ENCODE measurements around the gene DRC3.

DNA sequence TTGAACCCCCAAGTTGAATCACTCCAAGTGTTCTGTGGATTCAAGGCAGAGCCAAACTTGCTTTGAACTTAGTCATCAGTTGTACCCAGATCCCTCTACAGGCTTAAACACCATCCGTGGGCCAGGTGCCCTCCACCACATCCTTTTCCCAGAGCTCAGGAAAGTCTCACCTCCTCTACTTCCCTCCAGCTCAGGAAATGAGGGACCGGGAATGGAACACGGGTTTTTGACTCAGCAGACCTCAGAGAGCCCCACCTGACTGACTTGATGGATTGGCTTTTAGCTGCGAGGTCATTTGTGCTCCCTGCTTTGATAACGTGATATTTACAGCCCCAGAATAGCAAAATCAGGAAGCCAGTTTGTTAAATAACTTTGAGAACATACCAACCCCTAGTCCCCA is 86.6 kb downstream of the DRC3 start:
- TF ChIP-seq, protein P1, sequence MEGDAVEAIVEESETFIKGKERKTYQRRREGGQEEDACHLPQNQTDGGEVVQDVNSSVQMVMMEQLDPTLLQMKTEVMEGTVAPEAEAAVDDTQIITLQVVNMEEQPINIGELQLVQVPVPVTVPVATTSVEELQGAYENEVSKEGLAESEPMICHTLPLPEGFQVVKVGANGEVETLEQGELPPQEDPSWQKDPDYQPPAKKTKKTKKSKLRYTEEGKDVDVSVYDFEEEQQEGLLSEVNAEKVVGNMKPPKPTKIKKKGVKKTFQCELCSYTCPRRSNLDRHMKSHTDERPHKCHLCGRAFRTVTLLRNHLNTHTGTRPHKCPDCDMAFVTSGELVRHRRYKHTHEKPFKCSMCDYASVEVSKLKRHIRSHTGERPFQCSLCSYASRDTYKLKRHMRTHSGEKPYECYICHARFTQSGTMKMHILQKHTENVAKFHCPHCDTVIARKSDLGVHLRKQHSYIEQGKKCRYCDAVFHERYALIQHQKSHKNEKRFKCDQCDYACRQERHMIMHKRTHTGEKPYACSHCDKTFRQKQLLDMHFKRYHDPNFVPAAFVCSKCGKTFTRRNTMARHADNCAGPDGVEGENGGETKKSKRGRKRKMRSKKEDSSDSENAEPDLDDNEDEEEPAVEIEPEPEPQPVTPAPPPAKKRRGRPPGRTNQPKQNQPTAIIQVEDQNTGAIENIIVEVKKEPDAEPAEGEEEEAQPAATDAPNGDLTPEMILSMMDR (conservative IDR thresholded peaks at IDR 0.05; ENCODE audit: low read depth, low read length), result no peak
- TF ChIP-seq EZH2 (IDR thresholded peaks at IDR 0.05; ENCODE audit: borderline replicate concordance, low read depth, low read length, poor library complexity, severe bottlenecking), result no peak
